EL (cell line): ENCODE measurements around the gene GIPC3.
A peak's percentile ranks its signal among the peaks of the same experiment; 100 is the strongest.
"Not testable (repeated sequence)": the region's sequence is repeated elsewhere in the genome, so short reads cannot be mapped to it uniquely, and the experiment has no call there.

Experiments
- DNase-seq: peaks from one replicate; pipeline ENCODE4 v3.0.0-alpha.2; 2016

Gene GIPC3

DNA sequence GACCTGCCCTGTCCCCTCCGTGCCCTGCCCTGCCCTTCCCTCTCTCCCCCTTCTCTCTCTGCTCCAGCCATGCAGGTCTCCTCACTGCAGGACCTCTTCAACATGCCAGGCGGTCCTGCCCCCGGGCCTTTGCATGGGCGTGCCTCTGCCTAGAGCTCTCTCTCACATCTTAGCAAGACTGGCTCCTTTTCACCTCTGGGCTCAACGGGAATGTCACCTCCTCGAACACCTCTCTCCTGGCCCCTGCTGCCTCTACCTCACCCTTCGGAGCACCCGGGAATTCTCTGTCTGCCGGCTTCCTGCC is 33.5 kb upstream of the GIPC3 start:
- DNase-seq: no peak

DNA sequence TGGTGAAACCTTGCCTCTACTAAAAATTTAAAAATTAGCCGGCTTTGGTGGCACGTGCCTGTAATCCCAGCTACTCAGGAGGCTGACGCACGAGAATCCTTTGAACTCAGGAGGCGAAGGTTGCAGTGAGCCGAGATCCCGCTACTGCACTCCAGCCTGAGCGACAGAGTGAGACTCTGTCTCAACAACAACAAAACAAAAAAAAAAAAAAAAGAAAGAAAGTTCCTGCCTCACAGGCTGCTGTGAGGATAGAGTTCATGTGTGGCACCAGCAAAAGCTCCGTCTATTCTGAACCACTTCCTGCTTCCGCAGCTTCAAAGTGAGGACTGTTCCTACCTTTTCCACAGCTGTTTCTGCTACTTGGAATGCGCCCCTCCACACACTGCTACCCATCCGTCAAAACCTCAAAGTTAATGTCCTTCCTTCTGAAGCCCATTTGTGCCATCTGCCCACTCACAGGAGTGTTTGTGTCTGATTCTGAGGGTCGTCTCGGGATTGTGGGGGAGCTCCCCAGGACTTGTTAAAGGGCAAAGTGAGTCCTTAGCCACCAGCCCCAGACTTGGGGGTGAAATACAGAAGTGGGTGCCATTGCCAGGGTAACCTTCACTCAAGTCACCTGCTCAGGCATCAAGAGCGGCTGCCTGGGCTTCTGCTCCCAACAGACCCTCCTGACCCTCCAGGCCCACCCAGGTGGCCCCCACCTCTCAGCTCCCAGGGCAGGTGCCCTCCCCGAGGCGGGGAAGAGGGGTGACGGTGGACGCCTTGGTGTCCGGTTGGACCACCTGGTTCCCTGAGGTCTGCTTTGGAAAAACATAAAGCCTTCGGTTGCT is 30.8 kb upstream of the GIPC3 start:
- DNase-seq: no peak

DNA sequence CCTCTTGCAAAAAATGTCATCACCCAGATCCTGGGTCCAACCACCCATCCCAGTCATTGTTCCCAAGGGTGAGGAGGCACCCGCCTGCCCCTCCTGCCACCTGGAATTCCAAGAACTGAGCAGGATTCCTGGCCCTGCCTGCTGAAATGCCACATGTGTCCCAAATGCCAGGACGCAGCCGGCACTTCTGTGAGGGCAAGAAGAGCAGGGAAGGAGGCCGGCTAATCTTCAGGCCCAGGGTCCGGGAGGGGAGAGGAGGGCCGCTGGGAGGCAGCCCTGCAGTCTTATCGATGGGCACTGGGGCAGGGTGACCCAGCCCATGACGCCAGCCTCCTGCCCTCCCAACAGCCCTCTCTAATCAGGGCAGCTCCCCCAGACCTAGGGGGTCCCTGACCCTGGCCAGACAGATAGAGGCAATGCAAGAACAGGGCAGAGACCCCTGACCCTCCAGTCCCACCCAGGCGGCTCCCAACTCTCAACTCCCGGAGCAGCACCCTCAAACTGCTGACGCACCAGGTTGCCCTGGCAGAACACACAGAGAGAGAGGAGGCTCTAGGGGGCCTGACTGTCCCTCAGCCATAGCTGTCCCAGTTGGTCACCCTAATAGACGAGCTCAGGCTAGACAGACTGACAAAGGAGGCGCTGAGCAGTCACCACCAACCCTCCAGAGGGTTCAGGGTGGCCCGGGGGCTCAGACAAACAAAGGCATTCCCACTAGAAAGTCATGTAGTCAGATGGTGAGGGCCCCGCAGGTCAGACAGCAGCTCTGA is 29.4 kb upstream of the GIPC3 start:
- no peak for DNase-seq

DNA sequence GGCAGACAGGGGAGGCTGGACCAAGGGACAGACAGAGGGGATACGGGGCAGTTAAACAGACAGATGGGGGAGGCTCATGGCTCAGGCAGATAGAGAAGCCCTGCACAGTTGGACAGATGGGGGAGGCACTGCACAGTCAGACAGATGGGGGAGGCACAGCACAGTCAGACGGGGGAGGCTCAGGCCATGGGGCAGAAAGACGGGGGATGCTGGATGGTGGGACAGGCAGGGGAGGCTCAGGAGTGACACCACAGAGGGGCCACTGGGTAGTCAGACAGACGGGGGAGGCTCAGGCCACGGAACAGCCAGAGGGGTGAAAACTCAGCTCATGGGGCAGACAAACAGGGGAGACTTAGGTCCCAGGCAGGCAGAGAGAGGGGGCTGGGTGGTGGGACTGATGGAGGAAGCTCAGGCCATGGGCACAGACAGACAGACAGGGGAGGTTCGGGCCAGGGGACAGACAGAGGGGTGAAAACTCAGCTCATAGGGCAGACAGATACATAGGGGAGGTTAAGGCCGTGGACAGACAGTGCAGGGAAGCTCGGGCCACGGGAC is 28.8 kb upstream of the GIPC3 start:
- DNase-seq: no peak

DNA sequence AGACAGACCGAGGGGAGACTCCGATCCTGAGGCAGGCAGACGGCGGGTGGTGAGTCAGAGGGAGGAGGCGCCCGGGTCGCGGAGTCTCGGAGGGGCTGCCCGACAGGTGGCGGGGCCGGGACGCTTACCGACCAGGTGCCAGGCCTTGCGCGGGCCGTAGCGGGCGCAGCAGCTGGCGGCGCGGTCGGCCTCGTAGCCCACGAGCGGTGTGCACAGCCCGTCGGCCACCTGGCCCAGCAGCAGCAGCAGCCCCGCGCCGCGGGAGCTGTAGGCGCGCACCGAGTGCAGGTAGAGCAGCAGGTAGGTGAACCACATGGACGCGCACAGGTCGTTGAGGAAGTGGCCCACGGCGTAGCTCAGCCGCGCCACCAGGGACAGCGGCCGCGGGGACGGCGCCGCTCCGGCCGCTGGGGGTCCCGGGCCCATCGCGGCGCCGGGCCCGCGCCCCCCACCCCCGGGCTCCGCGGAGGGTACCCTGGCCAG is 28.3 kb upstream of the GIPC3 start:
- peak; percentile 61 for DNase-seq

DNA sequence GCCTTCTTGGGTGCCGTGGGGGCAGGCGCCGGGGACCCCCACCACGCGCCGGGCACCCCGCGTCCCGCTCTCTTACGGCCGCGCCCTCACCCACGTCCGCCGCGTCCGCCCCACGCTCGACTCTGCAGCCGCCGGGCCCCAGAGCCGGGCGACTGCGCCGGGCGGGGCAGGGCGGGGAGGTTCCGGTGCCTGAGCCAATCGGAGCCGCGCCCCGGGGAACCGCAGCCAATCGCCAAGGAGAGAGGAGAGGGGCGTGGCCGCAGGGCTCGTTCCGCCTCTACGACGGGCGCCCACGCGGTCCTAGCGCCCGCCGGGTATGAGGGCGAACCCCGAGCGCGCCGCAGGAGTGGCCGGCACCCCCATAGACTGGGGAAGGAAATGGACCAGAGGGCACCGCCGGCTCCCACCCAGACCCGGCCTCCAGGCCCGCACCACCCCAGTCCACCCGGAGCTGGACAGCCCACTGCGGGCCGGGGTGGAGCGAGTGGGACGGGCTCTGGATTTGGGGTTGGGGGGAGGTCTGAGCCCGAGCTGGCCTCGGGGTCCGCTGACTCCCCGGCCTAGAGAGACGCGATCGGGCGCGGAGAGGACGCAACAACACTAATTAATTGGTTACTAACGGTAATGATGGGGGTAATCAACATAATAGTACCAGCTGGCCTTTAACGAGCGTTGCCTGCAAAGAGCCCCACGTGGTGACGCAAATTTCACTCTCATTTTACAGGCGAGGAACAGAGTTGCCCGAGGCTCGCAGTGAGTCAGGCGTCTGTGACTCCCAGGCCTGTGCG is 27.6 kb upstream of the GIPC3 start, which contains the start of gene MFSD12:
MFSD12 (minus strand) TSS at position 126 of the 788 bp plus-strand sequence. CDS start 183 bp downstream, outside the sequence.
- DNase-seq: peak; percentile 95

DNA sequence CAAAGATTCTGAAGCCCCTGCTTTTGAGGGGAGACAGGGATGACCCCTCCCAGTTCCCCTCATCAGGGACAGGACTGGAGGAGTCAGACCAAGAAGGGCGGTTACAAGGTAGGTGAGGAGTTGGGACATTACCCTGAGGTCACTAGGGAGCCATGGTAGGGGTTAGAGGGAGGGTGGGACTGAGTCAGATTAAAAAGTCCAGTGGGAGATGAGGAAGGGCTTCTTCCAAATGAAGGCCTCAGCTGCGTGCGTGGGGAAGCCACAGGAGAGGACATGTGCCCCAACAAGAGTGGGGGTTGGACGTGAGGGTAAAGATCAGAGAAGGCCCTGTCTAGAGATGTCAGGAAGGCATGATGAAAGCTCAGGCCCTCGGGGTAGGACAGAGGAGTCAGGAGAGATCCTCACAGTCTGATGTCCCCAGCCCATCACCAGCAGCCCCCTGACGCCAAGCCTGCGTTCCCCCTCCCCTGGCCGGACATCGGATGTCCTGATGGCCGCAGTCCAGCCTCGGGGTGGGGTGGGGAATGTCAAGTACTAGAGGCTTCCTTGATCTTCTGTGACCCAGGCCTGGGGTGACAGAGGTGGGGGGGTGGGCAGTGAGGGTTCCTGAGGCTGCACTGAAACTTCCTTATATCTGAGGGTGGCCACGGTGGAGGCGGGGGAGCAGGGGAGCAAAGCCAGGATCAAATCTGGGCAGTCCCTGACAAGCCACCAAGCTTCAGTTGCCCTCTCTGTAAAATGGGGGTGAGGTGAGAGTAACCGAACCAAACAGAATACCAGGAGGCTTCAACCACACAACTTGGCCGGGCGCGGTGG is 21.4 kb upstream of the GIPC3 start:
- no peak for DNase-seq

DNA sequence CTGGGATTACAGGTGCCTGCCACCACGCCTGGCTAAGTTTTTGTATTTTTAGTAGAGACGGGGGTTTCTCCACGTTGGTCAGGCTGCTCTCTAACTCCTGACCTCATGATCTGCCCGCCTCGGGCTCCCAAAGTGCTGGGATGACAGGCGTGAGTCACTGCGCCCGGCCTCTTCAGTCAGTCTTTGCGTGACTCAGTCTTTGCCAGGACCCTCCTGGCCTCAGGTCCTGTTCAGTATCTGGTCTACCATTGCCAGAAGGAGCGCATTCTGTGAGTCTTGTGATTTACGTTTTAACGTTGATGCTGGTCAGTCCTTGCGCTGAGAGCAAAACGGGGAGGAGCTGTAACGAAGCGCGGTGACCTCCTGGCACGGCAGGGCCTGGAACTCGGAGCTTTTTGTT is 20.1 kb upstream of the GIPC3 start:
- DNase-seq: peak; percentile 96

DNA sequence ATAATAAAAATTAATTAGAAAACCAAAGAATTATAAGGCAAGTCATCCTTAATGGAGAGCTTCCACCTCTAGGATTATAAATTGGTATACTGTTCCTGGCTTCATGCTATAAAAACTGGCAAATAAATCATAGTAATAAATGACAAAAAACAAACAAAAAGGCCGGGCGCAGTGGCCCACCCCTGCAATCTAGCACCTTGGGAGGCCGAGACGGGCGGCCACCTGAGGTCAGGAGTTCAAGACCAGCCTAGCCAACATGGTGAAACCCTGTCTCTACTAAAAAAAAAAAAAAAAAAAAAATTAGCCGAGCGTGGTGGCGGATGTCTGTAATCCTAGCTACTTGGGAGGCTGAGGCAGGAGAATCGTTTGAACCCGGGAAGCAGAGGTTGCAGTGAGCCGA is 15.2 kb upstream of the GIPC3 start:
- not testable (repeated sequence) for DNase-seq

DNA sequence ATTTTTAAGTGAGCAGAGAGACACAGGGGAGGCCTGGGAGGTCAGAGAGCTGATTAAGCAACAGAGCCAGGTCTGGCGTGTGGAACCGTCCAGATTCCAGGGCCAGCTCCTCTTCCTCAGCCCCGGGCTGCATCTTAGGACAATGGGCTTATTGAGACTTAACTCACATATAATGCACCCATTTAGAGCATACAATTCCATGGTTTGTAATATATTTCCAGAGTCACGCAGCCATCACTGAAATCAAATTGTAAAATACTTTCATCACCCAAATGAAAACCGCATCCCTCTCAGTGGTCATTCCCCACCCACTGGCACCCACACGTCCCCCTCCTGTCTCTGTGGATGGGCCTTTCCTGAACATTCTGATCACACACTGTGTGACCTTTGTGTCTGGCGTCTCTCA is 14.7 kb upstream of the GIPC3 start:
- no peak for DNase-seq

DNA sequence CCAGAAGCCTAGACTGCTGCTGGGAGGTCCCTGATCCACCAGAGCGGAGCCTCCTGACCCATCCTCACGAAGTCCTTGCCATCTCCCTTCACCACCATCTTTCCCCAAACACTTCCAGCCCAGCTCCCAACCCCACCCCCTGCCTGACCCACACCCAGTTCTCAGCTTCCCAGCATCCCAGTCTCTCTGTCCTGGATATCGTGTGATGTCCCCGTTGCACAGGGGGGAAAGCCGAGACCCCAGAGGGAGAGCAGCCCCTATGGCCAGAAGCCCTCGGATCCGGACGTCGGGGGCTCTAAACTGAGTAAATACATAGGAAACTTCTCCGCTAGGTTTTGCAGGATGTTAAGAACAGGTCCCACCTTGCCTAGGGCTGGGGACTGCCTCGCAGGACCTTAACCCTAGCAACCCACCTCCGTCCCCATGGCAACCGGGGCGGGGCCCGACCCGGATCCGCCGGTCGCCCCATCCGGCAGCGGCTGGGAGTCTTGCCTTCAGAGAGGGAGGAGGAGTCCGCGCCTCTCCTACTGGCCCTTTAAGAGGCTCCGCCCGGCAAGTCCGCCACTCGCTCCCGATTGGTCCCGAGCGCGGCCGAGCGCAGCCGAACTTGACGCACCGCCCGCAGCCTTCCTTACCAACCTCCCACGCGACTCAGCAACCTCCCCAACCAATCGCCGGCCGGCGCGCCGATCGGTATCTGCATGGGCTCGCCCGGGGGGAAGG is 13.0 kb upstream of the GIPC3 start:
- peak; percentile 100 for DNase-seq

DNA sequence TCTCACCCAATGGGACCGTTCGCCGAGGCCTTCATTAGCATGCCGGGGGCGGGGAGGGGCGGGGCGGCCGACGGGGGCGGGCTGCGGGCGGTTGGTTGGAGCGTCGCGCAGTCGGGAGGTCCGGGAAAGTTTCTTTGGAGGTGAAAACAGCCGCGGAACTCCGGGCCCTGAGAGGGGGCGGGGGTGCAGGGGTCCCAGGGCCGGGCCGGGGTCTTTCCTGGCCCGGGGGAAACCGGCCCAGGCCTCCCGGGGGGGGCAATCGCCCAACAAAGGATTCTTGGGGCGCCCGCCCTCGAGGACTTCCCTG is 12.5 kb upstream of the GIPC3 start, which contains the start of gene HMG20B:
HMG20B (plus strand) TSS at position 90 of the 307 bp plus-strand sequence. CDS start 366 bp downstream, outside the sequence.
- no peak for DNase-seq

DNA sequence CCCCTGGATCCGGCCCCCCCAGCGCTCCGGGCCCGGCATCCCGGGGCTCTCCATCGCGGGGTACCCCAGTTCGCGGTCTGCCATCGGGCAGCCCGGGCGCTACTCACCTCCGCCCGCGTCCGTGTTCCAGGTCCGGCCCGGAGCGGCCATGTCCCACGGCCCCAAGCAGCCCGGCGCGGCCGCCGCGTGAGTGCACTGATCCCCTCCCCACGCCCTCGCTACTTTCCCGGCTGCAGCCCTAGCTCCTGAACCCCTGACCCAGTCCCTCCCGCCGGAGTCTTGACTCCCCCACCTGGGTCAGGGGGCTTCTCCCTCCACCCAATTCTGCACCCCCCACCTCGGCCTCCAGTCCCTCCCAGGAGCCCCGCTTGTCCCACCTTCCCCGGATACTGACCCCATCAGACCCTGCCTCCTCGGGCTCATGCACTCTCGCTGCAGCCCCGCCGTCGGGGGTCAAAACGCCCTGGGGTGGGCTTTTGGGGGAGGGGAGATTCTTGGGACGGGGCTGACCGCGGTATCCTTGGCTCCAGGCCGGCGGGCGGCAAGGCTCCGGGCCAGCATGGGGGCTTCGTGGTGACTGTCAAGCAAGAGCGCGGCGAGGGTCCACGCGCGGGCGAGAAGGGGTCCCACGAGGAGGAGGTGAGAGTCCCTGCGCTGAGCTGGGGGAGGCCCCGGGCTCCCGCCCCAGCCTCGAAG is 12.0 kb upstream of the GIPC3 start:
- no peak for DNase-seq

DNA sequence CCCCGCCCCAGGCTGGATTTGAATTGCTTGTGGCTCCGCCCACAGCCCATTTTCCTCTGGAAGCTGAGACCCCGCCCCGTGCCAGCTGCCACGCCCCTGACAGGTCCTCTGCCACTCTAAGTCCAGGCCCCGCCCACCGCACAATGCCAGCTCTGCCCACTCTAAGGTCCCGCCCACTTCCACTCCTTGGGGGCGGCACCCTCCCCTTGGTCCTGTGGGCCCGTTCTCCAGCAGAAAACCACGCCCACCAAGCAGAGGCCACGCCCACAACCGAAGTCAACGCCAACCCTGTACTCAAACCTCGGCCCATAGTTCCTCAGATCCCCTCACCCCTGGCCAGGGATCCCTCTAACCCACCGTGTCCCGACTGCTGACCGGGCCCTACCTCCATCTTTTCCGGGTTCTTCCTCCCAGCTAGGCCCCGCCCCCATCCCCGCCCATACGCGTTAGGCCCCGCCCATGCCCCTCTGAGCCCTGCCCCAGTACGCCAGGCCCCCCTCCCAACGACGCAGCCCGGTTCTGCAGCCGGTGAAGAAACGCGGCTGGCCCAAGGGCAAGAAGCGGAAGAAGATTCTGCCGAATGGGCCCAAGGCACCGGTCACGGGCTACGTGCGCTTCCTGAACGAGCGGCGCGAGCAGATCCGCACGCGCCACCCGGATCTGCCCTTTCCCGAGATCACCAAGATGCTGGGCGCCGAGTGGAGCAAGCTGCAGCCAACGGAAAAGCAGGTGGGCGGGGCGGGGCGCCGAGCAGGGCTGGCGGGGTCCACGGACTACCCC is 11.2 kb upstream of the GIPC3 start:
- DNase-seq: peak; percentile 96

DNA sequence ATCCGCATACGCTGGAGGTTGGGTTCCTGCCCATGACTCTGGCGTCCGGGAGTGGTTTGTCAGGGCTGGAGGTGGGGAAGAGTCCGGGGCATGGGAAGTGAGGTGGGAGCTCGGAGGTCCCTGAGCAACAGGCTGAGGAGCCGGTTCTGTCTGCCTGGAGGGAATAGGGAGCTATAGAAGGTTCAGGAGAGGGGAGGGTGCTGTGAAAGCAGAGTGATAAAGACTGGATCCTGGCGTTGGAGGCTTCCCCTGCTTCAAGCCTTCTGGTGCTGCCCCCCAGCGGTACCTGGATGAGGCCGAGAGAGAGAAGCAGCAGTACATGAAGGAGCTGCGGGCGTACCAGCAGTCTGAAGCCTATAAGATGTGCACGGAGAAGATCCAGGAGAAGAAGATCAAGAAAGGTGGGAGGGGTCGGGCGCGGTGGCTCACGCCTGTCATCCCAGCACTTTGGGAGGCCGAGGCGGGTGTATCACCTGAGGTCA is 10.0 kb upstream of the GIPC3 start:
- no peak for DNase-seq

DNA sequence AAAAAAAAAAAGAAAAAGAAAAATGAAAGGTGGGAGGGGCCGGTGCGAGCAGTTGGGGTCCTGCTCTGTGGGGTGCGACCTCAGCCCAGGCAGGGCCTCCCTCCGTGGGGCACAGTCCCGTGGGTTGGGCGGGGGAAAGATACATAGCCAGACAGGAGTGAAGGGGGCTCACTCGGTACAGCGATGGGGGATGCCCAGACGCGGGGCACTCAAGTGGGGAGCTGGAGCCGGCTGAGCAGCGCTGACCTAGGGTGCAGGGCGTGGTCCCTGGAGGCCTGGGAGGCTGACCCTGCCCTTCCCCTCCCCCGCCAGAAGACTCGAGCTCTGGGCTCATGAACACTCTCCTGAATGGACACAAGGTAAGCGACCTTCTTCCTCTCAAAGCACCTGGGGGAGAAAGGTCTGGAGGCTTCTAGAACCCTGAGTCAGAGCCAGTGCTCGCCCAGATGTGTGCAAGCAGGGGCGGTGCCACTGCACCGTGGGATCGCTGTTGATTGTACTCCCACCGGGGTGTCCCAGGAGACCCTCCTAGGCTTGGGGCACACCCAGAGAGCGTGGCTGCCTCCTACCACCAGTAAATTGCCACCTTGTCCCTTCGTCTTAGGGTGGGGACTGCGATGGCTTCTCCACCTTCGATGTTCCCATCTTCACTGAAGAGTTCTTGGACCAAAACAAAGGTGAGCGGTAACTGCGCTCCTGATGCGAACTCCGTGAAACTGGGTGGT is 9.2 kb upstream of the GIPC3 start:
- no peak for DNase-seq

DNA sequence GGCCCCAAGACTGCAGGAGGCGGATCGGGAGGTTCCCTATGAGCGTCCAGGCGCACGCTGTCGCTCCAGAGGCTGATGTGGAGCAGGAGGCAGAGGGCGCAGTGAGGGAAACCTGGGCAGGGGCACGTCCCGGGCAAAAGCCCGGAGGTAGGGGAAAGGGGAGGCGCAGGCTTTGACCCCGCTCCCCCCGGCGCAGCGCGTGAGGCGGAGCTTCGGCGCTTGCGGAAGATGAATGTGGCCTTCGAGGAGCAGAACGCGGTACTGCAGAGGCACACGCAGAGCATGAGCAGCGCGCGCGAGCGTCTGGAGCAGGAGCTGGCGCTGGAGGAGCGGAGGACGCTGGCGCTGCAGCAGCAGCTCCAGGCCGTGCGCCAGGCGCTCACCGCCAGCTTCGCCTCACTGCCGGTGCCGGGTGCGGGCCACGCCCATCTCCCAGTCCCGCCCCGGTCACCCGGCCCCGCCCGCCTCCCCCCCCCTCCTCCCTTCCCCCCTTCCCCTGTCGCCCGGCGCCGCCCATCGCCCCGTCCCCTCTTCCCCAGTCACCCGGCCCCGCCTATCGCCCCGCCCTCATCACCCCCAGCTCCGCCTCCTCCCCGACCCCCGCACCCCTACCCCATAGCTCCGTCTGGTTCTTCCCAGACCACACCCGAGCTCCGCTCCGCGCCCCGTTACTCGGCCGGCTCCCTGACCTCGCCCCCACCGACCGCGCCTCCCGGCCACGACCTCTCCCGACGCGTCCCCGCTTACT is 8.4 kb upstream of the GIPC3 start:
- DNase-seq: no peak

DNA sequence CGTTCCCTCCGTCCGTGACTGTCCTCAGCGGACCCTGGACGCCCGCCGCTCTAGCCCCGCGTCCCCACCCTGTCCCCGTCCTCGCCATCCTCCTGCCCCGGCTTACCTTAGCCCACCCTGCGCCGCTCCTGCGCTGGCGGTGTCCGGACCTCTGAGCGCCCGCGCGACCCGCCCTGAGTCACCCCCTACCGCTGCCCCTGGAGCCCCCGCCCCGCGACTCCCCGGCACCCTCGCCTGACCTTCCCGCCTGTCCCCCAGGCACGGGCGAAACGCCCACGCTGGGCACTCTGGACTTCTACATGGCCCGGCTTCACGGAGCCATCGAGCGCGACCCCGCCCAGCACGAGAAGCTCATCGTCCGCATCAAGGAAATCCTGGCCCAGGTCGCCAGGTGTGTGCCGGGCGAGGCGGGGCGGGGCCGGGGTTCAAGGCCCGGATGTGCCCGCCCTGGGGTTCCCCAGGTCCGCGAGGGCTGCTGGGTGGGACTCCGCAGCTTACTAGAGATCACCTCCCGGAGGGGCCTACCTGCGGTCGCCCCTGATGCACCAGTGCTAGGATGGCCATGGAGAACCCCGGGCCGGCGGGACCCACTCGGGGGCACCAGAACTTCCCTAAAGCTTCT is 7.4 kb upstream of the GIPC3 start:
- no peak for DNase-seq
